T47D (cell line): ENCODE data around the gene ADAM17.

ENCODE experiments used
- DNase-seq, 2 experiments: peaks; one replicate each; pipeline versions ENCODE4 v3.0.0 to v3.0.0-alpha.2; 2011 to 2012; ENCODE audit warnings: low read depth in 1 of 2, low spot score in 1 of 2
- JUND ChIP-seq: IDR thresholded peaks from 2 replicates; pipeline ENCODE4 v1.6.1; 2012; ENCODE audit warnings: low read depth
- in situ Hi-C: cut with HindIII; loops from 2 replicates; pipeline ENCODE4 v1.10.0; 2016; ENCODE audit warnings: low sequenced_read_pairs, low pct_unique_long_range_greater_than_20kb

Gene ADAM17

GRCh38 chr2:9492927-9493326 is 62.7 kb downstream of the ADAM17 start:
- no peak for TF ChIP-seq JUND
- in situ Hi-C loops = no loop called here
- DNase-seq = no peak

- DNase-seq = no peak
- TF ChIP-seq JUND = no peak
- in situ Hi-C loops = no loop called here
Measured at GRCh38 chr2:9490789-9491188, 64.8 kb downstream of the ADAM17 start.

GRCh38 chr2:9488583-9489547 is 66.8 kb downstream of the ADAM17 start:
- in situ Hi-C loops = no loop called here
- TF ChIP-seq JUND = no peak
- no peak for DNase-seq

GRCh38 chr2:9484533-9484932 is 71.1 kb downstream of the ADAM17 start:
- TF ChIP-seq JUND = no peak
- no peak for DNase-seq
- in situ Hi-C loops = no loop called here

- DNase-seq = no peak
- no peak for TF ChIP-seq JUND
- in situ Hi-C loops = no loop called here
Measured at GRCh38 chr2:9483107-9483506, 72.5 kb downstream of the ADAM17 start.

- in situ Hi-C loops = no loop called here
- no peak for TF ChIP-seq JUND
- no peak for DNase-seq
Measured at GRCh38 chr2:9480157-9480556, 75.5 kb downstream of the ADAM17 start.

- DNase-seq = no peak
- in situ Hi-C loops = no loop called here
- TF ChIP-seq JUND = no peak
Measured at GRCh38 chr2:9478526-9478925, 77.1 kb downstream of the ADAM17 start.

- no peak for DNase-seq
- TF ChIP-seq JUND = no peak
- in situ Hi-C loops = no loop called here
Measured at GRCh38 chr2:9477914-9478313, 77.7 kb downstream of the ADAM17 start.

- peak; percentile 51 to 81 for DNase-seq
- in situ Hi-C loops = no loop called here
- no peak for TF ChIP-seq JUND
Measured at GRCh38 chr2:9474361-9475057, 81.1 kb downstream of the ADAM17 start, which contains the start of gene IAH1. Gene IAH1, plus strand, starts transcription at chr2:9474551. Its CDS starts 16 bp downstream, at chr2:9474567.

- in situ Hi-C loops = no loop called here
- TF ChIP-seq JUND = no peak
- DNase-seq = no peak
Measured at GRCh38 chr2:9473985-9474360, 81.7 kb downstream of the ADAM17 start.

- TF ChIP-seq JUND = no peak
- DNase-seq = peak in 1 of 2 experiments; percentile 44
- in situ Hi-C loops = no loop called here
Measured at GRCh38 chr2:9473308-9473984, 82.2 kb downstream of the ADAM17 start.

GRCh38 chr2:9472511-9472910 is 83.1 kb downstream of the ADAM17 start:
- no peak for DNase-seq
- in situ Hi-C loops = no loop called here
- TF ChIP-seq JUND = no peak
